H9 (cell line): ENCODE measurements around the gene ID4. TPM values are rescaled to one million over a fixed set of nuclear protein-coding genes. Genes with fewer than 3 reads are reported as not detected.

Experiments
- DNase-seq: peaks from one replicate; pipeline ENCODE4 v3.0.0-alpha.2; 2017
- H2AFZ ChIP-seq: one replicate; pipeline ENCODE4 v1.6.1; 2013; ENCODE audit warnings: mild to moderate bottlenecking, low read length, control low read depth, moderate library complexity
- H2AK5ac ChIP-seq: 2 replicates; pipeline ENCODE4 v1.6.1; 2013; ENCODE audit warnings: low read length, control low read depth, mixed read lengths; ENCODE audit not compliant: insufficient read length
- H2BK120ac ChIP-seq: one replicate; pipeline ENCODE4 v1.6.1; 2013; ENCODE audit warnings: low read depth, mild to moderate bottlenecking, low read length, control low read depth, inconsistent platforms; ENCODE audit not compliant: poor library complexity, severe bottlenecking
- H2BK12ac ChIP-seq: 2 replicates; pipeline ENCODE4 v1.6.1; 2013; ENCODE audit warnings: low read length, control low read depth, mixed read lengths, low read depth; ENCODE audit not compliant: insufficient read length
- H2BK15ac ChIP-seq: 2 replicates; pipeline ENCODE4 v1.6.1; 2013; ENCODE audit warnings: low read depth, low read length, control low read depth
- H2BK20ac ChIP-seq: one replicate; pipeline ENCODE4 v1.6.1; 2013; ENCODE audit warnings: low read depth, mild to moderate bottlenecking, low read length, control low read depth, inconsistent platforms; ENCODE audit not compliant: poor library complexity, severe bottlenecking
- H2BK5ac ChIP-seq: 2 replicates; pipeline ENCODE4 v1.6.1; 2013; ENCODE audit warnings: low read length, control low read depth, mixed read lengths; ENCODE audit not compliant: insufficient read length
- H3K14ac ChIP-seq: 2 replicates; pipeline ENCODE4 v1.6.1; 2013; ENCODE audit warnings: low read length, control low read depth; ENCODE audit not compliant: insufficient read depth
- H3K18ac ChIP-seq: 2 replicates; pipeline ENCODE4 v1.6.1; 2013; ENCODE audit warnings: low read depth, mild to moderate bottlenecking, mixed read lengths, low read length, control low read depth; ENCODE audit not compliant: insufficient read length
- H3K23ac ChIP-seq: 2 replicates; pipeline ENCODE4 v1.6.1; 2013; ENCODE audit warnings: low read length, control low read depth, mixed read lengths, low read depth; ENCODE audit not compliant: insufficient read length
- H3K23me2 ChIP-seq: 2 replicates; pipeline ENCODE4 v1.6.1; 2013; ENCODE audit warnings: low read depth, mild to moderate bottlenecking, mixed read lengths, low read length, control low read depth; ENCODE audit not compliant: insufficient read length, poor library complexity, severe bottlenecking
- H3K27ac ChIP-seq: 2 replicates; pipeline ENCODE4 v1.5.1; 2013; ENCODE audit warnings: low read length, control low read depth, mixed read lengths, low read depth; ENCODE audit not compliant: insufficient read length
- H3K27me3 ChIP-seq: 2 replicates; pipeline ENCODE4 v1.6.1; 2013; ENCODE audit warnings: low read length, control low read depth, inconsistent platforms; ENCODE audit not compliant: insufficient read depth
- H3K4ac ChIP-seq: 2 replicates; pipeline ENCODE4 v1.6.1; 2013; ENCODE audit warnings: low read depth, mild to moderate bottlenecking, control low read depth, inconsistent platforms, low read length, moderate library complexity
- H3K4me1 ChIP-seq: 2 replicates; pipeline ENCODE4 v1.6.1; 2013; ENCODE audit warnings: low read length, control low read depth, inconsistent platforms; ENCODE audit not compliant: insufficient read depth
- H3K4me2 ChIP-seq: 2 replicates; pipeline ENCODE4 v1.6.1; 2013; ENCODE audit warnings: low read length, control low read depth, mixed read lengths; ENCODE audit not compliant: insufficient read length, insufficient read depth
- H3K56ac ChIP-seq: 2 replicates; pipeline ENCODE4 v1.6.1; 2013; ENCODE audit warnings: low read depth, mild to moderate bottlenecking, mixed read lengths, low read length, control low read depth; ENCODE audit not compliant: insufficient read length
- H3K79me1 ChIP-seq: 2 replicates; pipeline ENCODE4 v1.6.1; 2013; ENCODE audit warnings: low read depth, mild to moderate bottlenecking, moderate library complexity, low read length, control low read depth, inconsistent platforms; ENCODE audit not compliant: insufficient read depth, poor library complexity, severe bottlenecking
- H3K79me2 ChIP-seq: 2 replicates; pipeline ENCODE4 v1.6.1; 2013; ENCODE audit warnings: low read length, control low read depth, inconsistent platforms; ENCODE audit not compliant: insufficient read depth
- H3K9ac ChIP-seq: 2 replicates; pipeline ENCODE4 v1.6.1; 2013; ENCODE audit warnings: low read length, control low read depth, mixed read lengths; ENCODE audit not compliant: insufficient read length; ENCODE audit errors: extremely low read depth
- H3K9me3 ChIP-seq: one replicate; pipeline ENCODE4 v1.6.1; 2013; ENCODE audit warnings: low read depth, low read length, inconsistent platforms; ENCODE audit not compliant: control insufficient read depth
- H3T11ph ChIP-seq: one replicate; pipeline ENCODE4 v1.6.1; 2013; ENCODE audit warnings: mild to moderate bottlenecking, low read length, control low read depth, inconsistent platforms
- H4K20me1 ChIP-seq: one replicate; pipeline ENCODE4 v1.6.1; 2013; ENCODE audit not compliant: control insufficient read depth, insufficient read length, insufficient read depth
- H4K5ac ChIP-seq: 2 replicates; pipeline ENCODE4 v1.6.1; 2013; ENCODE audit warnings: low read depth, mild to moderate bottlenecking, mixed read lengths, low read length, control low read depth; ENCODE audit not compliant: insufficient read length
- H4K8ac ChIP-seq: replicated peaks from 2 replicates; pipeline ENCODE4 v1.6.1; 2013; ENCODE audit warnings: low read length, control low read depth, mixed read lengths, low read depth; ENCODE audit not compliant: insufficient read length
- H4K91ac ChIP-seq: 2 replicates; pipeline ENCODE4 v1.6.1; 2013; ENCODE audit warnings: low read depth, mild to moderate bottlenecking, moderate library complexity, mixed read lengths, low read length, control low read depth; ENCODE audit not compliant: insufficient read length
- H3K27ac Mint-ChIP-seq, 3 experiments: 2 replicates in 2 of 3; 3 replicates in 1 of 3; pipeline ENCODE4 v1.8.0; 2020 to 2021; ENCODE audit warnings: mixed read lengths in 3 of 3, mild to moderate bottlenecking in 1 of 3, moderate library complexity in 1 of 3
- H3K27me3 Mint-ChIP-seq: 2 replicates; pipeline ENCODE4 v1.8.0; 2021; ENCODE audit warnings: low read depth, mild to moderate bottlenecking, moderate library complexity, mixed read lengths
- H3K36me3 Mint-ChIP-seq, 3 experiments: 2 replicates in 2 of 3; 3 replicates in 1 of 3; pipeline ENCODE4 v1.8.0; 2020 to 2021; ENCODE audit warnings: low read depth in 3 of 3, mixed read lengths in 3 of 3; ENCODE audit not compliant: insufficient read depth in 1 of 3
- H3K4me1 Mint-ChIP-seq, 2 experiments: 2 replicates each; pipeline ENCODE4 v1.8.0; 2020; ENCODE audit warnings: mixed read lengths in 2 of 2
- H3K4me3 Mint-ChIP-seq, 2 experiments: 2 replicates in 1 of 2; 3 replicates in 1 of 2; pipeline ENCODE4 v1.8.0; 2020 to 2021; ENCODE audit warnings: mild to moderate bottlenecking in 2 of 2, mixed read lengths in 2 of 2, moderate library complexity in 1 of 2
- H3K9me3 Mint-ChIP-seq, 2 experiments: 2 replicates in 1 of 2; 3 replicates in 1 of 2; pipeline ENCODE4 v1.8.0; 2020; ENCODE audit warnings: mild to moderate bottlenecking in 2 of 2, mixed read lengths in 2 of 2, moderate library complexity in 1 of 2
- WGBS: extraction: QIAGEN DNeasy Blood & Tissue Kit; methylation state at CpG from one replicate; pipeline ENCODE4 v1.1.7; 2013; ENCODE audit warnings: missing lambda C conversion rate, low lambda C conversion rate, mixed read lengths; ENCODE audit not compliant: insufficient read length; ENCODE audit errors: extremely low coverage; 5-methylcytosine and 5-hydroxymethylcytosine counted together
- long read RNA-seq: library from polyadenylated mRNA; unstranded; transcript quantifications from one replicate; pipeline ENCODE4 v2.0.0, GENCODE V29; 2020
- total RNA-seq: library from RNA; stranded (reverse); gene quantifications from 2 replicates; pipeline ENCODE4 v1.2.1, GENCODE V29; 2021
- TF ChIP-seq, protein P1 (sequence below): fragments of 200-600 bp; sonication (generic); conservative IDR thresholded peaks from 3 replicates; pipeline ENCODE4 v1.8.0; 2021; ENCODE audit warnings: antibody characterized with exemption, mild to moderate bottlenecking

The ID4 gene, protein sequence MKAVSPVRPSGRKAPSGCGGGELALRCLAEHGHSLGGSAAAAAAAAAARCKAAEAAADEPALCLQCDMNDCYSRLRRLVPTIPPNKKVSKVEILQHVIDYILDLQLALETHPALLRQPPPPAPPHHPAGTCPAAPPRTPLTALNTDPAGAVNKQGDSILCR
- 14.0 and 15.0 TPM in 2 replicates for total RNA-seq
- long read RNA-seq, partial matches to known transcripts, result 2 of 5 reads
- long read RNA-seq, other reads (novel, unspliced or antisense), result 2 of 5 reads

DNA sequence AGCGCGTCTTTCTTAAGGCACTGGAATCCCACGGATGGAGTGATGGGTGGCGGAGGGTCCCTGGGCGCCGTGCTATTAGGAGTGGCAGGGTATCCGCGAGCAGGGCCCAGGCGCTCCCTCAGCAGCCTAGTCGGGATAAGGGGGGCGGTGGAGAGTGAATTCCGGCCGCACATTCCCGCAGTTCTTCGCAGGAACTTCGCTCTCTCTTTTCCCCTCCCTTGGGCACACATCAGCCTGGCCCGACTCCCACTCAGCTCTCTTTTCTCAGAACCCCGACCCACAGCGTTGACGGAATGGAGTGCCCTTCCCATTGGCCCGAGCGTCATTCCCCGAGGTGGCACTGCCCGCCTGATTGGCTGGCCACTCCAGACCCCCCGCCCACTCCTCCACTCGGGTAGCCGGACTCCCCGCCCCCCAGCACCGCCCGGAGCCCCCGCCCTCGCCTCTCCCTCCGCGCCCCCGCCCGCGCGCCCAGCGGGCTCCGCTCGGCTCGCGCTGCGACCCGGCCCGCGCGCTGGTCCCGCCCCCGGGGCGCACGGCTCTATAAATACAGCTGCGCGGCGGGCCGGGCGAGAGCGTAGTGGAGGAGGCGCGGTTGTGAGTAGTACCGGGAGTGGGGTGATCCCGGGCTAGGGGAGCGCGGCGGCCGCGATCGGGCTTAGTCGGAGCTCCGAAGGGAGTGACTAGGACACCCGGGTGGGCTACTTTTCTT lies at the start of gene ID4:
Gene ID4 (plus strand): TSS at position 572 of the 712 bp plus-strand sequence. CDS start 385 bp downstream, outside the sequence.
- Histone ChIP-seq H2BK15ac (no peak within 1 kb of the TSS), H4K91ac (no peak within 1 kb of the TSS), H3K9me3 (no peaks in the 10 kb centered on the region), H3K18ac (peak within 1 kb of the TSS; percentile 20), H3K27me3 (peaks cover 2% of the 10 kb centered on the region; the same call in 1 of the 2 replicates), H3K23ac (no peak within 1 kb of the TSS), H3K4me2 (peak within 1 kb of the TSS; percentile 71), H3K79me1 (no peaks in the 10 kb centered on the region), H2BK20ac (no peak within 1 kb of the TSS), H2AFZ (no peak within 1 kb of the TSS), H4K5ac (no peak within 1 kb of the TSS), H4K8ac (no peak within 1 kb of the TSS), H3K79me2 (no peaks in the 10 kb centered on the region), H3K4ac (no peak within 1 kb of the TSS), H3K14ac (peak within 1 kb of the TSS; percentile 84), H3K56ac (no peak within 1 kb of the TSS), H2BK12ac (no peak within 1 kb of the TSS), H2AK5ac (no peak within 1 kb of the TSS), H2BK120ac (no peak within 1 kb of the TSS), H4K20me1 (no peaks in the 10 kb centered on the region), H3T11ph (no peak within 1 kb of the TSS), H3K23me2 (peaks cover 3% of the 10 kb centered on the region), H2BK5ac (no peak within 1 kb of the TSS), H3K9ac (peak within 1 kb of the TSS; percentile 34), H3K27ac (no peak within 1 kb of the TSS), H3K4me1 (peaks cover 2% of the 10 kb centered on the region; the same call in 1 of the 2 replicates)
- DNase-seq, result peak; percentile 97
- Mint-ChIP-seq H3K9me3 (peaks cover 0 to 6% of the 10 kb centered on the region in 2 experiments; a peak in 3 of 5 replicates), H3K4me1 (peaks cover 36 to 38% of the 10 kb centered on the region in 2 experiments), H3K27me3 (peaks cover 22% of the 10 kb centered on the region), H3K27ac (peak within 1 kb of the TSS; percentile 86 to 96 (median 88); a peak in 5 of 7 replicates), H3K36me3 (peaks cover 0 to 21% (median 15%) of the 10 kb centered on the region in 3 experiments; a peak in 4 of 7 replicates), H3K4me3 (peak within 1 kb of the TSS; percentile 78 to 90)
- TF ChIP-seq, protein P1, sequence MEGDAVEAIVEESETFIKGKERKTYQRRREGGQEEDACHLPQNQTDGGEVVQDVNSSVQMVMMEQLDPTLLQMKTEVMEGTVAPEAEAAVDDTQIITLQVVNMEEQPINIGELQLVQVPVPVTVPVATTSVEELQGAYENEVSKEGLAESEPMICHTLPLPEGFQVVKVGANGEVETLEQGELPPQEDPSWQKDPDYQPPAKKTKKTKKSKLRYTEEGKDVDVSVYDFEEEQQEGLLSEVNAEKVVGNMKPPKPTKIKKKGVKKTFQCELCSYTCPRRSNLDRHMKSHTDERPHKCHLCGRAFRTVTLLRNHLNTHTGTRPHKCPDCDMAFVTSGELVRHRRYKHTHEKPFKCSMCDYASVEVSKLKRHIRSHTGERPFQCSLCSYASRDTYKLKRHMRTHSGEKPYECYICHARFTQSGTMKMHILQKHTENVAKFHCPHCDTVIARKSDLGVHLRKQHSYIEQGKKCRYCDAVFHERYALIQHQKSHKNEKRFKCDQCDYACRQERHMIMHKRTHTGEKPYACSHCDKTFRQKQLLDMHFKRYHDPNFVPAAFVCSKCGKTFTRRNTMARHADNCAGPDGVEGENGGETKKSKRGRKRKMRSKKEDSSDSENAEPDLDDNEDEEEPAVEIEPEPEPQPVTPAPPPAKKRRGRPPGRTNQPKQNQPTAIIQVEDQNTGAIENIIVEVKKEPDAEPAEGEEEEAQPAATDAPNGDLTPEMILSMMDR, result no peak
- no CpG with 5 or more reads among the region's 71 CpGs for WGBS
